ENCODE results near the gene RBCK1.

- TF ChIP-seq CTCF (IDR thresholded peaks at IDR 0.05) (no peak), POLR2A (IDR thresholded peaks at IDR 0.05) (no peak)
These were observed 10.5 kb upstream of the RBCK1 start for GRCh38 chr20:397432-398237.

Data from testis (tissue), 2 donors.